Measurements from ENCODE around the gene BARX1.
A peak's percentile ranks its signal among the peaks of the same experiment; 100 is the strongest.

BARX1 gene

DNA sequence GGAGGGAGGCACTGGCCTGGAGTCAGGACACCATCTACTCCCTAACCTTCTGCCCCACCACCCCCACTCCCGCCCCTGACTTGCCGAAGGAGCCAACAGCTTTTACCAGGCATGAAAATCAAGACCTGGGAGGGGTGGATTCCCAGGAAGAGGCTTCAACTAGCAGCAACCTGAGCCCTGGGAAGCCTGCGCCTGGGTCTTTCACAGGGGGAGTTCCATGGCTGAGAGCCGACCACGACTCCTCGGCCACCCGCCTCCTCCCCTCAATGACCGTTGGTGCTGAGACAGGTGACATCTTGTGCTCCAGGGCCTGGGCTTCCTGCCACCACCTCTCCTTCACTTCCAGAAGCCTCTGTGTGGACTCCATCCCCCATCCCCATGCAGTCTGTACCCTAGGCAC is 37.1 kb downstream of the BARX1 start:
- POLR2A ChIA-PET = no interaction called here
- TF ChIP-seq FOXM1 (IDR thresholded peaks at IDR 0.05; ENCODE audit: borderline replicate concordance) = no peak
- no peak for DNase-seq (ENCODE audit: extremely low spot score)
- CTCF ChIA-PET = no interaction called here

DNA sequence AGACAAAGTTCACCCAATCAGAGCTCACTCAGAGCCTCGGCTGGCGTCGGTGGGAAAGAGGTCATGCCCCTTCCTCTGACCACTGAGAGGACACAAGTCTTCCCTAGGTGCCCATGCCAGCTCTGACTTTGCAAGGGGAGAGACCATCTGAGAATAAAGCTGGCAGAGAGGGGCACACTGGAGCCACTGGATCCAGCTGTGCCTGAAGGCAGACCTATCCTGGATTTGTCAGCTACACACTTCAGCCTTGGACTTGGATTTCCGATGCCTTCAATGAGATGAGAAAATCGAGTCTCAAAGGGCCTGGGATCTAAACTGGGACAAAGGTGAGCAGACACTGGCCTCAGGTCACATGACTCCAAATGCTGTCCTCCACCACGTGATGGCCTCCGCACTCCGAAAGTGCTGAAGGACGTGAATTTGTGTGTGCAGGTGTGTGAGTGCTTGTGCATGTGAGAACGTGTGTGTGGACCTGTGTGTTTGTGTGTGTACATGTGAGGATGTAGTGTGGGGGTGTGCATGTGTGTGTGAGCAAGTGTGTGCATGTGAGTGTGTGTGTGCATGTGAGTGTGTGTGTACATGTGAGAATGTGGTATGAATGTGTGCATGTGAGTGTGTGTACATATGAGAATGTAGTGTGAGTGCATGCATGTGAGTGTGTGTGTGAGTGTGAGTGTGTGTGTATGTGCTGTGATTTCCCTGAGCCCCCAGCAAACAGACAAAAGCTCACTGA is 37.9 kb downstream of the BARX1 start:
- TF ChIP-seq ARNT (IDR thresholded peaks at IDR 0.05) (no peak), LEF1 (IDR thresholded peaks at IDR 0.05; ENCODE audit: borderline replicate concordance) (no peak), SP1 (IDR thresholded peaks at IDR 0.05) (no peak), BHLHE40 (IDR thresholded peaks at IDR 0.05; ENCODE audit: borderline replicate concordance) (no peak), FOXK2 (IDR thresholded peaks at IDR 0.05) (no peak), CTBP1 (IDR thresholded peaks at IDR 0.05; ENCODE audit: borderline replicate concordance) (no peak), ZNF384 (IDR thresholded peaks at IDR 0.05) (no peak), HDGF (IDR thresholded peaks at IDR 0.05; ENCODE audit: borderline replicate concordance) (no peak), L3MBTL2 (conservative IDR thresholded peaks at IDR 0.05) (no peak), ELF4 (IDR thresholded peaks at IDR 0.05) (no peak), SUZ12 (IDR thresholded peaks at IDR 0.05) (no peak), NFRKB (IDR thresholded peaks at IDR 0.05) (no peak), FOXM1 (IDR thresholded peaks at IDR 0.05; ENCODE audit: borderline replicate concordance) (no peak), FOXA1 (IDR thresholded peaks at IDR 0.05) (no peak)
- TF ChIP-seq, protein P1, sequence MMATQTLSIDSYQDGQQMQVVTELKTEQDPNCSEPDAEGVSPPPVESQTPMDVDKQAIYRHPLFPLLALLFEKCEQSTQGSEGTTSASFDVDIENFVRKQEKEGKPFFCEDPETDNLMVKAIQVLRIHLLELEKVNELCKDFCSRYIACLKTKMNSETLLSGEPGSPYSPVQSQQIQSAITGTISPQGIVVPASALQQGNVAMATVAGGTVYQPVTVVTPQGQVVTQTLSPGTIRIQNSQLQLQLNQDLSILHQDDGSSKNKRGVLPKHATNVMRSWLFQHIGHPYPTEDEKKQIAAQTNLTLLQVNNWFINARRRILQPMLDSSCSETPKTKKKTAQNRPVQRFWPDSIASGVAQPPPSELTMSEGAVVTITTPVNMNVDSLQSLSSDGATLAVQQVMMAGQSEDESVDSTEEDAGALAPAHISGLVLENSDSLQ (IDR thresholded peaks at IDR 0.05) = no peak
- POLR2A ChIA-PET = no interaction called here
- no peak for DNase-seq (ENCODE audit: extremely low spot score)
- CTCF ChIA-PET = interaction anchor here (0.6 kb wide), 1 partner anchor 58 kb away, joined by 4 read pairs; no protein-coding TSS in a partner anchor

GRCh38 chr9:93916358-93916757 is 38.8 kb downstream of the BARX1 start:
- TF ChIP-seq ELF4 (IDR thresholded peaks at IDR 0.05) (no peak), SUZ12 (IDR thresholded peaks at IDR 0.05) (no peak), FOXM1 (IDR thresholded peaks at IDR 0.05; ENCODE audit: borderline replicate concordance) (no peak), L3MBTL2 (conservative IDR thresholded peaks at IDR 0.05) (no peak), FOXA1 (IDR thresholded peaks at IDR 0.05) (no peak), NFRKB (IDR thresholded peaks at IDR 0.05) (no peak), HDGF (IDR thresholded peaks at IDR 0.05; ENCODE audit: borderline replicate concordance) (no peak)
- TF ChIP-seq, protein P1 (IDR thresholded peaks at IDR 0.05) = no peak
- CTCF ChIA-PET = no interaction called here
- no peak for DNase-seq (ENCODE audit: extremely low spot score)
- POLR2A ChIA-PET = no interaction called here

GRCh38 chr9:93911801-93912554 is 43.2 kb downstream of the BARX1 start:
- ChIA-PET CTCF (interaction anchor here (0.5 to 1.3 kb wide), 3 partner anchors 32 to 230 kb away, joined by 3 read pairs; no protein-coding TSS in a partner anchor), POLR2A (no interaction called here)
- TF ChIP-seq, protein P1 (IDR thresholded peaks at IDR 0.05) = peak; percentile 83
- TF ChIP-seq L3MBTL2 (conservative IDR thresholded peaks at IDR 0.05) (peak; percentile 51; the same call in 1 of the 2 replicates), ZNF384 (IDR thresholded peaks at IDR 0.05) (no peak)
- no peak for DNase-seq (ENCODE audit: extremely low spot score)

GRCh38 chr9:93911136-93911745 is 43.9 kb downstream of the BARX1 start:
- no peak for DNase-seq (ENCODE audit: extremely low spot score)
- TF ChIP-seq HDGF (IDR thresholded peaks at IDR 0.05; ENCODE audit: borderline replicate concordance) (no peak), CTBP1 (IDR thresholded peaks at IDR 0.05; ENCODE audit: borderline replicate concordance) (no peak), TARDBP (IDR thresholded peaks at IDR 0.05) (no peak), SP1 (IDR thresholded peaks at IDR 0.05) (no peak), L3MBTL2 (conservative IDR thresholded peaks at IDR 0.05) (no peak), BHLHE40 (IDR thresholded peaks at IDR 0.05; ENCODE audit: borderline replicate concordance) (no peak), FOXK2 (IDR thresholded peaks at IDR 0.05) (no peak), LEF1 (IDR thresholded peaks at IDR 0.05; ENCODE audit: borderline replicate concordance) (no peak), FOXM1 (IDR thresholded peaks at IDR 0.05; ENCODE audit: borderline replicate concordance) (no peak), ELF4 (IDR thresholded peaks at IDR 0.05) (no peak), FOXA1 (IDR thresholded peaks at IDR 0.05) (no peak), ARNT (IDR thresholded peaks at IDR 0.05) (no peak), ZNF384 (IDR thresholded peaks at IDR 0.05) (no peak), NFRKB (IDR thresholded peaks at IDR 0.05) (no peak)
- TF ChIP-seq, protein P1 (IDR thresholded peaks at IDR 0.05) = no peak
- POLR2A ChIA-PET = no interaction called here
- CTCF ChIA-PET = interaction anchor here (0.5 kb wide), 1 partner anchor 52 kb away, joined by 3 read pairs; no protein-coding TSS in a partner anchor
